Endothelial cell of umbilical vein (primary cell): ENCODE data around the gene RASGEF1C.

Source experiments
- CTCF ChIP-seq, 2 donors: IDR thresholded peaks; 1 replicate in 1 of 2; 2 replicates in 1 of 2; pipeline ENCODE4 v1.5.1; 2011; ENCODE audit warnings: low read length in 2 of 2, mild to moderate bottlenecking in 2 of 2, moderate library complexity in 2 of 2, control low read depth in 1 of 2, inconsistent platforms in 1 of 2, low read depth in 1 of 2; ENCODE audit not compliant: insufficient read depth in 1 of 2; ENCODE audit errors: extremely low read depth in 1 of 2
- EZH2 ChIP-seq: IDR thresholded peaks from 2 replicates; pipeline ENCODE4 v1.6.1; 2012; ENCODE audit warnings: borderline replicate concordance, low read depth, mild to moderate bottlenecking, moderate library complexity, low read length, inconsistent platforms; ENCODE audit not compliant: severe bottlenecking
- FOS ChIP-seq: IDR thresholded peaks from 2 replicates; pipeline ENCODE4 v1.6.1; 2011; ENCODE audit warnings: mild to moderate bottlenecking, low read length, moderate library complexity, borderline replicate concordance; ENCODE audit not compliant: insufficient read depth
- JUN ChIP-seq: IDR thresholded peaks from 2 replicates; pipeline ENCODE4 v1.6.1; 2011; ENCODE audit warnings: borderline replicate concordance, low read depth; ENCODE audit not compliant: insufficient read length, insufficient read depth
- MYC ChIP-seq: IDR thresholded peaks from one replicate; pipeline ENCODE4 v1.6.1; 2011; ENCODE audit warnings: mild to moderate bottlenecking, low read depth, low read length
- POLR2A ChIP-seq: IDR thresholded peaks from 2 replicates; pipeline ENCODE4 v1.6.1; 2012; ENCODE audit warnings: low read depth, mild to moderate bottlenecking, control low read depth, low read length
- POLR2AphosphoS5 ChIP-seq: IDR thresholded peaks from 2 replicates; pipeline ENCODE4 v1.6.1; 2012; ENCODE audit warnings: low read depth, mild to moderate bottlenecking, control low read depth, low read length, moderate library complexity; ENCODE audit not compliant: insufficient read depth
- TF ChIP-seq, protein P1 (sequence below): IDR thresholded peaks from 2 replicates; pipeline ENCODE4 v1.6.1; 2011; ENCODE audit not compliant: insufficient read depth, insufficient read length

DNA sequence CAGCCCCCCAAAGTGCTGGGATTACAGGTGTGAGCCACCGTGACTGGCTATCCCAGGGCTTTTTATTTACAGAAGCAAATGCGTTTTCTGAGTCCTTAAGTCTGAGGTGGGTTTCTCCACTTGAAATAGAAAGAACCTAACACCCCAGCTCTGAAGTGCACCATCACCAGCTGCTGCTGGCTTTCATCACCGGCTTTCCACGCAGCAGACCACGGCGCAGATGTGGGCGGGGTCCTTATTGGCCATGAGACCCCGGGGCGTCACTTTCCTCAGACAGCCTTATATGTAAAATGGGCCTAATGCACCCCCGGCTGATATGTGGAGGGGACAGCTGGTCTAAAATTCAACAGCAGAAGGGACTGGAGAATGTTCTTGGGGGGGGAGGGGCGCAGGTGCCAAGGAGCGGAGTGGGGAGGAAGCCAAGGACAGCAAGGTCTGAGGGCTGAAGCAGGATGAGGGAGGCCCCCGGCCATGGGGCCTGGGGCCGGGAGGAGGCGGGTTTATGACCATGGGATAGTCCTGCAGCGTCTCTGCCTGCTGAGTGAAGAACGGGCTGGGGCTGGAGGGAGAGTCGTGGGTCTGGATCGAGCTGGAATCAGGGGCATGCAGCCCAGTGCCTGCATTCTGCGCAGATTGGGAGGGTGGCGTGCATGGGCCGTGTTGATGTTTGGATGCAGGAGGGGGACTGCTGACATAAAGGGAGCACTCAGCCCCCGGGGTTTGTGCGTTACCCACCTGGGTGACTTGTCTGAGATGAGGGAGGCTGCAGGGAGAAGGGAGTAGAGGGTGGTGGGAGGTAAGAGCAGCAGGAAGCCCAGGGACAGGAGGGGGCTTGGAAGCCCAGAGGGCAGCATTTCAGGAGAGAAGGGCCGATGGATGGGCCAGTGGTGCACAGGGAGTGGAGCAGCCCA is 30.2 kb downstream of the RASGEF1C start:
- TF ChIP-seq, protein P1, sequence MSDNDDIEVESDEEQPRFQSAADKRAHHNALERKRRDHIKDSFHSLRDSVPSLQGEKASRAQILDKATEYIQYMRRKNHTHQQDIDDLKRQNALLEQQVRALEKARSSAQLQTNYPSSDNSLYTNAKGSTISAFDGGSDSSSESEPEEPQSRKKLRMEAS = no peak
- TF ChIP-seq CTCF (IDR thresholded peaks at IDR 0.05; ENCODE audit: extremely low read depth in 1 of 2, insufficient read depth in 1 of 2, low read depth in 1 of 2, low read length in 2 of 2) = no peak
- TF ChIP-seq JUN = no peak
- no peak for TF ChIP-seq EZH2
- no peak for TF ChIP-seq POLR2AphosphoS5
- no peak for TF ChIP-seq POLR2A
- no peak for TF ChIP-seq MYC
- no peak for TF ChIP-seq FOS
